Stimulated activated naive CD4-positive, alpha-beta T cell (primary cell): Measurements from ENCODE around the gene MEX3B.
"Not testable (repeated sequence)": the region's sequence is repeated elsewhere in the genome, so short reads cannot be mapped to it uniquely, and the experiment has no call there.

Experiments
- DNase-seq, 6 experiments: peaks; one replicate each; lab custom pipeline; 2025; lab: John Stamatoyannopoulos, UW

The MEX3B gene

GRCh38 chr15:82048811-82049210 is 3.0 kb upstream of the MEX3B start:
- DNase-seq: no peak

DNA sequence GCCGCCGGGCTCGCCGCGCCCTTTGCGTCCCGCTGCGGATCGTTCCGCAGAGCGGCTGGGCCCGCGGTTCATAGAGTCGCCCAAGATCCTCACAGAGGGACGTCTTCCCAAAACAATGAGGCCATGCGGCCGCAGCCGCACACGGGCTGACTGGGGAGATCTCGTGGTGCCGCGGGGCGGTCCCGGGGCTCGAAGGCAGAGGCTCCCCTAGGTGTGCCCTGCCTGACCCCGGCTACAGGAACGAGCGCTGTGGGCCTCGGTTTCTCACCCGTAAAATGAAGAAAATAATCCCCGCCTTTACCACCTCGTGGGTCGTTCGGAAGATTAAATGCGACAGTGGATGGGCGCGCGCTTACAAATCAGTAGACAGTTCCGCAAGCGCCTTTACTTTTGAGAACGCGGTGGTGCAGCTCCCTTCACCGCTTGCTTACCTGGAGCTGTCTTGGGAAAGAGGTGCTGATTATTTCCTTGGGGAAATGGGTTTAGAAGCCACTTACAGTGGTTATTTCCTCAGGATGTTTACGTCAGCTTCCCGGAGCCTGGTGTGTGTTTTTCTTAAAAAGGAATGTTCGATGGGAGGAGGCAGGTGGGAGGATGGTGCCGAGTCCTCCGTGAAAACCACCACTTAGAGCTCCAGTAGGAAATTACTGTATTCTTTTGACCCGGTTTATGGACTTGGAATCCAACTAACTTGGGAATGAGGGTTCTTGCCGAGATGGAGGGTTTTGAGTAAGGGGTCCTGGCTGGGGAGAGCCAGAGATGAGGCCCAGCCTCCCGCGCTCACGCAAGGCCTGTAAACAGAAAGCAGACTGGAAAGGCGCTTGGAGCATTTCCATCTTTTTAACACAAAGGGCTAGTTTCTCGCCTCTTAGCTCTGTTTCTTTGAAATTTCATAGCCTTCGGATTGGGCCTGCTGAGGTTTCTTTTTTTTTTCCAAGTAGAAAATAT is 1.9 kb upstream of the MEX3B start:
- DNase-seq: peak in 1 of 6 experiments; percentile 36

- DNase-seq: peak; percentile 81 to 94 (median 88)
Measured at GRCh38 chr15:82046666-82047452, 1.0 kb upstream of the MEX3B start.

DNA sequence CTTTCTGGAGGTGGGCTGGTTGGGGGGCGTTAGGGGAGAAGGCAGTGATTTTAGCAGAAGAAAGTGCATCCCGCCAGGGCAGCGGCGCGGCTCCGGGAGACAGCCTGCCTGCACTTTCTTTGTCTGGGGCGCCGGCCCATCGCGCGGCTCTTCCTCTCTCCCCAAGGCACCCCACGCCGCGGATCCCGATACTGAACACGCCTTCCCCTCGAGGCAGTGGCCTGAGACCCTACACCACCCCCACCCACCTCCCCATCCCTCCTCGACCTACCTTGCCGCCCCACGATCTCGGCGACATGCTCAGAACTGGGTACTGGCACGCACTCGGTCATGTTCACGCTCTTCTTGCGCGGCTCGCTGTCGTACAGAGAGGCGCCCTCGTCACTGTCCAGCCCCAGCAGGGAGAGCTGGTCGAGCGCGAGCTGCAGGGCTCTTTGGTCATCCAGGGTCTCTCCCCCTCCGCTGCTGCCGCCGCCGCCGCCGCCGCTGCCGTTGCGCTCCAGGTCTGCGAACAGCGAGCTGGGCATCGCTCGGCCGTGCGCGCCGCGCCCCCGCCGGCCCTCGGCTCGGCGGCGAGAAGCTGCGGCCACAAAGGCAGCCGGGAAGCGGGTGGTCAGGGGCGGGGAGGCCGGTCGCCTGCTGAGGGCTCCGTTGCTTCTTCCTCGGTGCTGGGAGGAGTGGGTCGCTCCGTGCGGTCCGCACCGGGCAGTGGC is 483 bp downstream of the MEX3B start:
- DNase-seq: peak in 3 of 6 experiments; percentile 16 to 54 (median 33)

DNA sequence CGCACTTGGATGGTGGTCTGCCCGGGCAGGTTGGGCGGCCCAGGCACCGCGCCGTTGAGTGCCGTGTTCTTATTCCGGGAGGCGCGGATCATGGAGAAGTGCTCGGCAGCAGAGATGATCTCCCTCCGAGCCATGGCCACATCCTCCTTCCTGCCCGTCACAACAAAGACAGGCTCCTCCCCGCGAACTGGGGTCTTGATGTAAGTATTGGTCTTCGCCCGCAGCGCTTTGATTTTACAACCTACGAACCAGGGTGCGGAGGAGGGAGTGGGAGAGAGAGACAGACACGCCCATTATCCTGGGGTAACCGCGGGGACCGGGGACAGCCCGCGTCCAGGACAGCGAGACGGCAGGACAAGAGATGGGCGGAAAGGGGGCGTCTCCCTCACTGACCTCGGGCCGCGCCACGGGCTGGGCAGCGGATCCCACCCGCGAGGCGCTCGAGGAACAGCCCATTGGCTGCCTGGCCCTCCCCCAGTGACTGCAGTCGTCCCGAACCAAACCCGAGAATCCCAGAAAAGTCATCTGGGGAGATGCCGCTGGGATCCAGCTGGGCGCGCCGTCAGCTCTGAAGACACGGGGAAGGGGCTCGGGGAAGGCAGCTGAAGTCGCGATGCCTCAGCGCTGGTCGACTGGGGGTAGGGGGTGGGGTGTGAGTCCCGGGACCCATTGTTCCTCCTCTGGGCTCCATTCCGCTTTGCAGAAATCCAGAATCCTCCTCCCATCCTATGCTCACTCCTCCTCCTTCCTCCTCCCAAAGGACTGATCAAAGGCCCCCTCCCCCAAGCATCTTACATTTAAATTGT is 1.2 kb downstream of the MEX3B start:
- peak in 5 of 6 experiments; percentile 5 to 45 (median 16) for DNase-seq

DNA sequence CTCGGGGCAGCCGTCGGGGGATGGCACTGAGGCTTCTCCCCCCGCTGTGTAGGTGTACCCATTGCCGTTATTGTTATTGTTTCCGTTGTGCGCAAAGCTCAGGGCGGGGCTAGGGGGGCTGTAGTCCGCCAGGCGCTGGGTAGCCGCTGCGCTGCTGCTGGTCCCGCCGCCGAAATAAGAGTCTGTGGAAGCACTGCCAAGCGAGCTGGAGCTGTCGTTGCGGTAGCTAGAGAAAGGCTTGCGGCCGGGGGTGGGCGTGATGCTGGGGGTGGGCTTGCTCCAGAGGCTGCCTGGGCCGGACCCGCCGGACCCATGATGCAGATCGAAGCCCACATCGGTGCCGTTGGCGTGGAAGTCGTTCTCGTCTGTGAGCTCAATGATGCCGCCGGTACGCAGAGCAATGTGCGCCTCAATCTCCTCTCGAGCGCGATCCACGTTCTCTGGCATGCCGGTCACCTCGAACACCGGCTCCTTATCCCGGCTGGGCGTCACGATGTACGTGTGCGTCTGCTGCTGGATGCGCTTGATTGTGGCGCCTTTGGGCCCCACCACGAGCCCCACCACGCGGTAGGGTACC is 1.9 kb downstream of the MEX3B start:
- DNase-seq: no peak

DNA sequence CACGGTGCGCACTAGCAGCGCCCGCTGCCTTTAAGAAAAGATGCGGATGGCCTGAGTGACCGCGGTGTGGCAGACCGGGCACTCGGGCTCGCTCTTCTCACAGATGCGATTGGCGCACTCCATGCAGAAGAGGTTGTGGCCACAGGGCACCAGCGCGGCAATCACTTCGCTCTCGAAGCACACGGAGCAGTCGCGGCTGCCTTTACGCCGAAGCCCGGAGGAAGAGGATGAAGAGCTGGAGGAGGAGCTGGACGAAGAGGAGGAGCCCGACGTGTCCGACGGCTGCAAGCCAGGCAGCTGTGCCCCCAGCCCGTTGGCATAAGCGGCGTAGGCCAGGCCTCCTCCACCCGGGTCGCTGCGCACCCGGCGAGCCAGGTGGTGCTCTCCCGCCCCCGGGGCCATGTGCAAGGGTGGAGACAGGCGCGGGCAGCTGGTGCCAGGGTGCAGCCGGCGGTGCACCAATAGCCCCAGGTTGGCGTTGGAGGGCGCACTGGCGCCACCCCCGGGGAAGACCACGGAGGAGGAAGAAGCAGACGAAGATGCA is 2.6 kb downstream of the MEX3B start:
- no peak for DNase-seq

DNA sequence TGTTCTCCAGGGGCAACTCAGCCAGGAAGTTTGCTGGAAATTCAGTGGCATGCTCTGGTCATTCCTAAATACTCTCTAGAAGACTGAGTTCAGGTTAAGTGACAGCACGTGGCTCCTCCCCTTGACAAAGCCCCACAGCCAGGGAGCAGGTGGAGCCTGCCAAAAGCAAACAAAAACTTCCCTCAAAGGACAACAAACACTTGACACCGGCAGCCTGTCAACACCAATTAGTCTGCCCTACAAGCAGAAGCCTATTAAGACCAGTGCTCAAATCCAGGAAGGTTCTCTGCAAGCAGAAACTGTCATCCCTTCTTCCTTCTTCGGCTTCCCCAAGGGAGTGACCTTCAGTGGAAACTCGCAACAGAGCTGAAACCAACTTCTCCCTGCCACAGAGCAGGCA is 5.0 kb downstream of the MEX3B start:
- DNase-seq: no peak

- DNase-seq: no peak
Measured at GRCh38 chr15:82040390-82040789, 5.4 kb downstream of the MEX3B start.

GRCh38 chr15:82039871-82040270 is 5.9 kb downstream of the MEX3B start:
- no peak for DNase-seq

DNA sequence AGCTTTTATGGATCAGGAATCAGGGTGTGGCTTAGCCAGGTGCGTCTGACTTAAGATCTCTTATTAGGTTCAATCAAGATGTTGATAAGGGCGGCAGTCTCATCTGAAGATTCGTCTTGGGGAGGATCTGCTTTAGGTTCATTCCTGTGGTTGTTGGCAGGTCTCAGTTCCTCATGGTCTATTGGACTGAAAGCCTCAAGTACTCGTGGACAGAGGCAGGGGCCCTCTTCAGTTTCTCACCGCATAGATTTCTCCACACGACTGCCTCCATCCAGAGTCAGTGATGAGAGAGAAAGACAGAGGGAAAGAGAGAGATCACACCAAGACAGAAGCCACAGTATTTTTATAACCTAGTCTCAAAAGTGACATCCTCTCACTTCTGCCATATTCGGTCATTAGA is 9.4 kb downstream of the MEX3B start:
- DNase-seq: no peak

DNA sequence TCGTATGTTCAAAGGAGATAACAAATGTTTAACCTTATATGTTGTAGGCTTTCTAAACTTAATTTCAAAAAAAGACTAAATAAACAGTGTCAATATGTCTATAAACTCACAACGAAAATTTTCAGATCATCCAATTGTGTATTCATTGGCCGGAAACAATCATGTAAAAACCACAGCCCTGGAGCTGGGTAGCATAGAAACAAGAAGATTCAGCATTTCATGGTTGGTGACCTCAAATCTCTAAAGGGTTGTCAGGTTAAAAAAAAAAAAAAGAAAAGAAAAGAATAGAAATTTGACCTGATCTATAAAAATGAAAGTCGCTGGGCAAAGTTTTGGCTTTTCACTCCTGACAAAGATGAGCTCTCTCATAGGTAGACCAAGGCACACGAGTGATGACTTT is 13.9 kb downstream of the MEX3B start:
- DNase-seq: no peak

DNA sequence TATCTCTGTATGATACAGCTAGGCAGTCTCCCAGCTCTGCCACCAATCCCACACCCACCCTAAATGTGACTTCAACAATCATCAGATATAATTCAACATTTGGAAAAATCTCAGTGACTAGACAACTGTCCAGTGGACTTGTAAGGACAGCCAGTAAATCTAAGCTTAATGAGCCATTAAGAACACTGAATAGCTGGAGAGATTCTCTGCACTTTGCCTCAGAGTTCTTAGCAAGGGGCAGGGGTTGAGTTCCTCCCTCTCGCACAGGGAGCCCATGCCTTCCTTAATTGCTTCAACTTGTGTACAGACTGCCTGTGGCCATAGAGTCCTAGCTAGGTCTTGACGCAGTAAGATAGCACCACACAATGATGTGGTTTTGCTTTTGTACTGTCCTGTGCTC is 15.6 kb downstream of the MEX3B start:
- no peak for DNase-seq

GRCh38 chr15:82028163-82028562 is 17.7 kb downstream of the MEX3B start:
- DNase-seq: not testable (repeated sequence)

DNA sequence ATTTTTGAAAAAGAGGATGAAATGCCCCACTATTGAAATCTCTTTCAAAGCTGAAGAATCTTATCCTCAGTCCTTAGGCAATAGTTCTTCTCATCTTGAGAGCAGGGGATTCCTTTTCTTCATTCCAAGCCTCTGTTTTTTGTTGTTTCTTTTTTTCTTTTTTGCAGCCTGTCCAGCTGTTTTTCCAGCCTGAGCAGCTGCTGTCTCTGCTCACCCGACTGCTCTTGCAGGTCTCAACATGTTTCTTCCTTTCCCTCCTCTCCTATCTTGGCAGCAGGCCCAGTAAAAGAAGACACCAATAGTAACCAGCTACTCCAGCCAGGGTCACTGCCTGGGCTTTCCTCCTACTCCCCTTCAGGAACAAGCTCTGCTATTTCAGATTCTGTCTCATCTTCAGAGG is 23.8 kb downstream of the MEX3B start:
- no peak for DNase-seq

DNA sequence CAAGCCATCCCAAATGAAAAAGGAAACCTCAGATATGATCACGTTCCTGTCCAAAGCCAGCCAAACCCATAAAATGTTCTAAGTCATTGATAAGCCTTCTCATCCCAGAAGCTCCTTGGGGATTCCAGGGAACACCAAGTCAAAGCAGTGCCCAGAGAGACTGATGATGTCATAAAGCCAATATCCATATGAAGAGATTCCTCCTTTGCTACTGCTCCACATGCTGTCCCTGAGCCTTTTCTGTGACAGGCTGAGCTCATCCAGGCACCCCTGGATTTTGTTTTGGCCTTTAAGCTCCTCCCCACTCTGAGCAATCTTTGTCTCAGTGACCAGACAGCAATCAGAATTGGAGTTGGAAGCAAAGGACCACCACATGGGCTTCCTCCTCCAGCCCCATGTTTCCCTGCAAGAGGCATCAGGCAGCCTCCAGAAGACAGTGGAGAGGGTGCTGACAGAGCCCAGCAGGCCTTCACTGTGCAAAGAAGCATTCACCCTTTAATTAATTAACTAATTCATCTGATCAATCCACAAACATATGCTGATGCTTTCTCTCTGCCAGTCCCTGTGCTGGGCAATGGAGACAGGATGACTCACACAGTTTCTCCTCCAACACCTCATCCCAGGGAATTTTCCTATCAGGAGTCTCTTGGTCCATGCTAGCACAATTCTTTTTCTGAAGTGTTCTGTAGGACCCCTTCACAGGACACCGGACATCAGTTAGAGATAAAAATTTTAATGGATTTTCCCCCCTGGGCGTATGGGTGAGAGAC is 25.0 kb downstream of the MEX3B start:
- no peak for DNase-seq

DNA sequence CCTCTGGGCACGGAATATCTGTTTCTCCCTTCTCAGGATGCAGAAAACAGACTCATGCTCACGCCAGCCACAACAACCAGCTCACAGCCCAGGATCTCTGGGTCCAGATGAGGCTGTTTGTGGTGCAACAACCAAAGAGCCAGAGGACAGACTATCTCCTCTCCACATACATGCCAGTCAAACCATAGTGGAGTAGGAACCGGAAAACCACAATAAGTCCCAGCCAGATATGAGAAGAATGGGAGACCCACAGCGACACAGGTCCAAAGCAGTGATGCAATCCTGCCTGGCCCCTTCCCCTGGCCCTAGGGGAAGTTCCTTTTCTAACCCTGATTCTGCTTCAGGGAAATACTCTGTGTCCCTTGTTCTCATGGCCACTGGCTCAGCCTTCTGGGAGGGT is 27.6 kb downstream of the MEX3B start:
- DNase-seq: no peak

DNA sequence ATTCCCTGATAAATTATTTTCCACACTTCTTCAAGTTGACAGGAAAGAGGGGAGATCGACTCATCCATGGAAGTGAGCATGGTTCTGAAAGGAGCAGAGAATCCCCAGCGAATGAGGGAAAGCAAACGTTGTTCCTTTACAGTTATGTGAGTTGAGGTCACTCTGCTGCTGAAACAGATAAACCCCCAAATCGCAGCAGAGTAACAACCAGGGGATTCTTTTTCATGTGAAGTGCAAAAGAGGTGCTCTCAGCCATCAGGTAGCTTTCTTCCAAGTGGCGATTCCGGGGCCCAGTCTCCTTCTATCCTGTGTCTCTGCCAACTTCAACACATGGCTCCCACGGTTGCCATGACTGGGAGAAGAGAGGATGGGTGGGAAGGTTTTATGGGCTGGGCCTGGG is 28.2 kb downstream of the MEX3B start:
- DNase-seq: no peak

- DNase-seq: no peak
Measured at GRCh38 chr15:82014989-82015388, 30.8 kb downstream of the MEX3B start.

DNA sequence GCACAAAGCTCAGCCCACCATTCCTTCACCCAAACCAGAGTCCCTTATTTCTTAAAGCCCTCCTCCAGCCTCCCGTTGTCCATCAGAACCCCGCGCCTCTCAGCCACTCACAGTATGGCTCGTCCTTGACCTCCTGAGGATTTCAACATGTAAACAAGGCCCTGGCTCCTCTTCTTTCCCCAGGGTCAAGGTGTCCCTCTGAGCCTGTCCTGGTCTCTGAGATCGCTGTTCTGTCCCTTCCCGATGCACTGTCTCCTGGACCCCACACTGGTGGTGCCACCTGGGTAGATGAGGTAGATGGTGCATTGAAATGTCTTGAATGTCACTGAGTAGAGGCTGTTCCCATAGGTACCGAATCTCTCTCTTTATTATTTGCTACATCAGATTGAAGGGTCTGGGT is 32.9 kb downstream of the MEX3B start:
- DNase-seq: no peak
